ENCODE measurements around the gene TSKU. TPM values are rescaled to one million over a fixed set of nuclear protein-coding genes. Genes with fewer than 3 reads are reported as not detected.

TSKU gene
- total RNA-seq, 1 donor, result not detected

- Histone ChIP-seq H3K4me1 (ENCODE audit: insufficient read depth, low read length) (peaks cover 29% of the 10 kb centered on the region), H3K4me3 (ENCODE audit: low read length) (no peak overlapping the region), H3K9me3 (ENCODE audit: low read depth, low read length) (peaks cover 14% of the 10 kb centered on the region), H3K27me3 (ENCODE audit: insufficient read depth, low read length) (peaks cover 8% of the 10 kb centered on the region)
Observed at GRCh38 chr11:76772100-76772782, 10.9 kb upstream of the TSKU start.

GRCh38 chr11:76772783-76773106 is 10.4 kb upstream of the TSKU start:
- peaks cover 24% of the 10 kb centered on the region for H3K4me1 ChIP-seq (ENCODE audit: insufficient read depth, low read length)

GRCh38 chr11:76773921-76774361 is 9.2 kb upstream of the TSKU start:
- H3K27me3 ChIP-seq (ENCODE audit: insufficient read depth, low read length), result peaks cover 22% of the 10 kb centered on the region
- peaks cover 20% of the 10 kb centered on the region for H3K9me3 ChIP-seq (ENCODE audit: low read depth, low read length)
- no peak overlapping the region for H3K4me3 ChIP-seq (ENCODE audit: low read length)
- H3K4me1 ChIP-seq (ENCODE audit: insufficient read depth, low read length), result peaks cover 12% of the 10 kb centered on the region

More at GRCh38 chr11:76772783-76773106, 10.4 kb upstream of the TSKU start:
- Histone ChIP-seq H3K4me3 (ENCODE audit: low read length) (no peak overlapping the region), H3K9me3 (ENCODE audit: low read depth, low read length) (peaks cover 19% of the 10 kb centered on the region), H3K27me3 (ENCODE audit: insufficient read depth, low read length) (peaks cover 12% of the 10 kb centered on the region)

- Histone ChIP-seq H3K27me3 (ENCODE audit: insufficient read depth, low read length) (peaks cover 39% of the 10 kb centered on the region), H3K9me3 (ENCODE audit: low read depth, low read length) (peaks cover 20% of the 10 kb centered on the region), H3K4me1 (ENCODE audit: insufficient read depth, low read length) (no peaks in the 10 kb centered on the region), H3K4me3 (ENCODE audit: low read length) (no peak overlapping the region)
Observed at GRCh38 chr11:76776472-76776871, 6.7 kb upstream of the TSKU start.

DNA sequence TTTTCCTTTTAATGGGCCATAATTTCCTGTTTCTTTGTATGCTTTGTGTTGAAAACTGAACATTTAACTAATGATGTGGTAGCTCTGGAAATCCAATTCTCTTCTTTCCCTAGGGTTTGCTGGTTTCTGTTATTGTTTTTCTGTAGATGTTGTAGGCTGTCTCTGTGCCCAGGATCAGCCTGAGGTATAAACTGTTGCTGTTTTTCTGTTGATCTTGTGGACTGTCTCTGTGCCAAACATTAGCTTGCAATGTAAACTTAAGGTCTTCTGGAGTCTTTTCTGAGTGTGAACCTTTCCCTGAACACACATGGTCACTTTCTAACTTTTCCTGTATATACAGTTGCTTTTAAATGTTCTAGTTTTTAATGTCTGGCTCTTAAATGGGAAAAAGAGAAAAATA is 5.9 kb upstream of the TSKU start:
- Histone ChIP-seq H3K4me1 (ENCODE audit: insufficient read depth, low read length) (no peaks in the 10 kb centered on the region), H3K27me3 (ENCODE audit: insufficient read depth, low read length) (peaks cover 46% of the 10 kb centered on the region)

GRCh38 chr11:76777876-76778275 is 5.3 kb upstream of the TSKU start:
- Histone ChIP-seq H3K4me3 (ENCODE audit: low read length) (no peak overlapping the region), H3K9me3 (ENCODE audit: low read depth, low read length) (peaks cover 20% of the 10 kb centered on the region), H3K27me3 (ENCODE audit: insufficient read depth, low read length) (peaks cover 51% of the 10 kb centered on the region), H3K4me1 (ENCODE audit: insufficient read depth, low read length) (peaks cover 4% of the 10 kb centered on the region)

More for the DNA sequence above, 5.9 kb upstream of the TSKU start:
- H3K4me3 ChIP-seq (ENCODE audit: low read length), result no peak overlapping the region
- H3K9me3 ChIP-seq (ENCODE audit: low read depth, low read length), result peaks cover 20% of the 10 kb centered on the region

GRCh38 chr11:76778874-76779273 is 4.3 kb upstream of the TSKU start:
- peaks cover 20% of the 10 kb centered on the region for H3K9me3 ChIP-seq (ENCODE audit: low read depth, low read length)
- peaks cover 10% of the 10 kb centered on the region for H3K4me1 ChIP-seq (ENCODE audit: insufficient read depth, low read length)
- peaks cover 55% of the 10 kb centered on the region for H3K27me3 ChIP-seq (ENCODE audit: insufficient read depth, low read length)
- H3K4me3 ChIP-seq (ENCODE audit: low read length), result no peak overlapping the region

- peaks cover 15% of the 10 kb centered on the region for H3K4me1 ChIP-seq (ENCODE audit: insufficient read depth, low read length)
- peaks cover 77% of the 10 kb centered on the region for H3K27me3 ChIP-seq (ENCODE audit: insufficient read depth, low read length)
- no peak overlapping the region for H3K4me3 ChIP-seq (ENCODE audit: low read length)
- peaks cover 16% of the 10 kb centered on the region for H3K9me3 ChIP-seq (ENCODE audit: low read depth, low read length)
Observed at GRCh38 chr11:76781046-76781801, 1.9 kb upstream of the TSKU start.

DNA sequence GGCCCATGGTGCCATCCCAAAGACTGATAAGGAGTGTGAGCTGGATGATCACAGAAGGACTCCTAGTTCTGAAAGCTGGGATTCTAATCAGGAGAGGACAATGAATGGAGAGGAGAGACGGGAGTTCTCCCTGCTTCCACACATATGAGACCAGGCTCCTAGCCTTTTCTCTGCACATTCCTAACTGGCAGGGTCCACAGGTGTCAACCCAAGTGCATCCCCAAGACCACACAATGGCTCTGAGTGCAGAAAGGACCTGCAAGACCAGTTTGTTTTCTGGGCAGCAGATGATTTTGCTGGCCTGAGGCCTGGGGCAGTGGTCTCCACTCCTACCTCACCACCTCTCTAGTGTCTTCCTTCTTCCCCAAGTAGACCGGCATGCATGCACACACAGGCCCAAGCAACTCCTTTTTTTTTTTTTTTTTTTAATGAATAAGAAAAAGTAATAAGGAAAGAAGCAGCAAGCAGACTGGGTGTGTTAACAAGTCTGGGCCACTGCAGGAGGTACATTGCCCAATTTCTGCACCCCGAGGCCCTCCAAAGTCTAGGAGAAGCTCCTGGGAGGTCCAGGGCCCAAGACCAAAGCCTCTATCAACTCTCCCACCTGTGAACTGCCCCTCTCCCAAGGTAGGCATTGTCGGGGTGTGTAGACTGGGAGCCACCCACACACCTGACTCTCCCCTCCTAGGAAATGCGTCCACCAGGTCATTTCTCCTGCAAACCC is 1.2 kb upstream of the TSKU start:
- Histone ChIP-seq H3K4me1 (ENCODE audit: insufficient read depth, low read length) (peaks cover 15% of the 10 kb centered on the region), H3K9me3 (ENCODE audit: low read depth, low read length) (peaks cover 8% of the 10 kb centered on the region), H3K27me3 (ENCODE audit: insufficient read depth, low read length) (peaks cover 77% of the 10 kb centered on the region), H3K4me3 (ENCODE audit: low read length) (no peak overlapping the region)

DNA sequence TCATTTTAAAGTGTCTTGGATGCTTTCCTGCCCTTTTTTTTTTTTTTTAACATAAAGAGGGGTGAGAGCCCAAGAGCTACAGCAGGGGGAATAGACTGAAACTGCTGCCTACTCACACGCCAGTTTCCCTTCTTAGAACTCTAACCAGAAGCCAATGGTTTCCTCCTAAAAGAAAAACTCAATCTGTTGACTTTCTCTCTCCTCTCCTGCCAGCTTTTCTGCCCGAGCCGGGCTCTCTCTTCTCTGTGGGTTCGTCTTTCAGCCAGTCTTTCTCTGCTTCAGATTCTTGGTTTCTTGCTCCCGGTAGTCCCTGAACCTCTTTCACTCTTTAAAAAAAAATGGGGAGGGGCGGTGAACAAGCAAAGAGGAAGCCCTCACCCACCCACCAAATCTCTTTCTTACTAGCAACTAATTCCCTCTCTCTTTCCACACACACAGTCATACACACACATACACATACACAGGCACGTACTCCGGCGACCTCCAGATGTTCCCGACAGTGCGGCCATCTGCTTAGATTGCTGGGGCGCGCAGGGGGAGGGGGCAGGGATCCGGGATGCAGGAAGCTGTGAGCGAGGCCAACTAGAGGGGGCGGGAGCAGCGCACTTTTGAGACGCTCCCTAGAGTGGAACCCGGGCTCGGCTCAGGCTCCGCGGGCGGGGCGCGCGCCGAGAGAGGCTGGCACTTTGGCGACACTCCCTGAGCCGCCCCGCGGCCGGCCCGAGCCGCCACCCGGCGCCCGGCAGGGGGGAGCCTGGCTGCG is 444 bp upstream of the TSKU start:
- peaks cover under 1% of the 10 kb centered on the region for H3K9me3 ChIP-seq (ENCODE audit: low read depth, low read length)
- no peak overlapping the region for H3K4me3 ChIP-seq (ENCODE audit: low read length)
- H3K27me3 ChIP-seq (ENCODE audit: insufficient read depth, low read length), result peaks cover 70% of the 10 kb centered on the region
- peaks cover 15% of the 10 kb centered on the region for H3K4me1 ChIP-seq (ENCODE audit: insufficient read depth, low read length)

- H3K4me1 ChIP-seq (ENCODE audit: insufficient read depth, low read length), result peaks cover 15% of the 10 kb centered on the region
- peaks cover 58% of the 10 kb centered on the region for H3K27me3 ChIP-seq (ENCODE audit: insufficient read depth, low read length)
- H3K9me3 ChIP-seq (ENCODE audit: low read depth, low read length), result no peaks in the 10 kb centered on the region
- H3K4me3 ChIP-seq (ENCODE audit: low read length), result no peak overlapping the region
Observed at GRCh38 chr11:76783896-76784813, 999 bp downstream of the TSKU start.

GRCh38 chr11:76785513-76785912 is 2.4 kb downstream of the TSKU start:
- H3K4me3 ChIP-seq (ENCODE audit: low read length), result no peak overlapping the region
- H3K9me3 ChIP-seq (ENCODE audit: low read depth, low read length), result no peaks in the 10 kb centered on the region
- peaks cover 51% of the 10 kb centered on the region for H3K27me3 ChIP-seq (ENCODE audit: insufficient read depth, low read length)
- H3K4me1 ChIP-seq (ENCODE audit: insufficient read depth, low read length), result peaks cover 15% of the 10 kb centered on the region

GRCh38 chr11:76786016-76786415 is 2.9 kb downstream of the TSKU start:
- H3K9me3 ChIP-seq (ENCODE audit: low read depth, low read length), result no peaks in the 10 kb centered on the region
- H3K27me3 ChIP-seq (ENCODE audit: insufficient read depth, low read length), result peaks cover 46% of the 10 kb centered on the region
- no peak overlapping the region for H3K4me3 ChIP-seq (ENCODE audit: low read length)
- H3K4me1 ChIP-seq (ENCODE audit: insufficient read depth, low read length), result peaks cover 15% of the 10 kb centered on the region
